C4-2B (cell line): ENCODE measurements around the gene CCDC81.

ENCODE experiments used
- H3K27ac ChIP-seq: fragments of 450-650 bp; 2 replicates; pipeline ENCODE4 v1.5.1; 2017
- CTCF ChIP-seq: fragments of 450-650 bp; conservative IDR thresholded peaks from 2 replicates; pipeline ENCODE4 v1.5.1; 2017; ENCODE audit warnings: mild to moderate bottlenecking
- ZFX ChIP-seq: fragments of 450-650 bp; IDR thresholded peaks from 2 replicates; pipeline ENCODE4 v1.6.1; 2017

Gene CCDC81

DNA sequence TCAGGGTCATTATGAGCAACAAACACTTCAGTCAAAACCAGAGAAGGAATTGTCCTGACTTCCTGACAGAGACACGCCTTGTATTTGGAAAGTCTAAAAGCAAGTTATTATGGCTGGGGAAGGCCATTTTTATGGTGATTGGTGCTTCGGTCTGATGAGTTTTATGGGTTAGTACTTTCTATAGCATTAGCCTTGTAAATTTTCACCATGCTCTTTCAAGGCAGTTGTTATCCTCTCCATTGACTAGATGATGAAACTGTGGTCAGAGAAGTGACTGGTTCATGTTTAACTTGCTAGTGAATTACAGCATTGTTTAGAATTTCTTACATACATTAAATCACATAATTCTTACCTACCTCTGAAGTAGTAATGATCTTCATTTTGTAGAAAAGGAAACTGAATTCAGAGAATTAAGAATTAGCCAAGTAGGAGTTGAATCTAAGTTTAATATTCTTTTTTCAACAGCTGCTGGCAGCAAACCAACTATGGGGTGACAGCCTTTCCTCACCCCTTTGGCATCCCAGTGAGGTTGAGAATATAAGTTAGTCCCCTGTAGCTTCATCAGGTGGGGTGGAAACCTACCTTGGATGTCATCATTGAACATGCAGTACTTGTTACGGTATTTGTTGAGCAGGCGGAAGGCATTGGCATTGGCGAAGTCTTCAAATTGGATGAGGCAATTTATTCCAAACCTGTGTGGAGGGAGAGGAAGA, 90.0 kb downstream of the CCDC81 start:
- no peak overlapping the region for H3K27ac ChIP-seq
- TF ChIP-seq ZFX: no peak
- TF ChIP-seq CTCF: no peak

- no peak overlapping the region for H3K27ac ChIP-seq
- no peak for TF ChIP-seq CTCF
- TF ChIP-seq ZFX: no peak
Observed at GRCh38 chr11:86468169-86468568, 93.5 kb downstream of the CCDC81 start.

- TF ChIP-seq ZFX: no peak
- TF ChIP-seq CTCF: no peak
- no peak overlapping the region for H3K27ac ChIP-seq
Observed at GRCh38 chr11:86469491-86470388, 95.1 kb downstream of the CCDC81 start.
